Liver (tissue), 9 donors: ENCODE results near the gene PHF12. TPM values are rescaled to one million over a fixed set of nuclear protein-coding genes. Genes with fewer than 3 reads are reported as not detected.

Experiments
- DNase-seq: peaks from one replicate; pipeline ENCODE4 v3.0.0-alpha.2; 2017; ENCODE audit warnings: low spot score
- H3K27ac ChIP-seq, 2 donors: one replicate each; pipeline ENCODE4 v1.7.0; 2013; ENCODE audit warnings: inconsistent platforms in 2 of 2, low read length in 2 of 2, control low read depth in 1 of 2, low read depth in 1 of 2, mild to moderate bottlenecking in 1 of 2
- H3K27me3 ChIP-seq, 4 donors: one replicate each; pipeline versions ENCODE4 v1.6.1 to v1.7.0; 2013; ENCODE audit warnings: low read length in 3 of 4, inconsistent platforms in 1 of 4, mild to moderate bottlenecking in 1 of 4, moderate library complexity in 1 of 4; ENCODE audit not compliant: control insufficient read depth in 4 of 4, insufficient read depth in 4 of 4
- H3K36me3 ChIP-seq, 4 donors: one replicate each; pipeline versions ENCODE4 v1.6.1 to v1.7.0; 2013; ENCODE audit warnings: low read length in 3 of 4, mild to moderate bottlenecking in 3 of 4, low read depth in 1 of 4, moderate library complexity in 1 of 4; ENCODE audit not compliant: control insufficient read depth in 4 of 4, insufficient read depth in 3 of 4
- H3K4me1 ChIP-seq, 4 donors: one replicate each; pipeline versions ENCODE4 v1.6.1 to v1.7.0; 2013; ENCODE audit warnings: low read length in 3 of 4, mild to moderate bottlenecking in 3 of 4, moderate library complexity in 1 of 4; ENCODE audit not compliant: control insufficient read depth in 4 of 4, insufficient read depth in 4 of 4
- H3K4me3 ChIP-seq, 3 donors: one replicate each; pipeline versions ENCODE4 v1.6.1 to v1.7.0; 2013; ENCODE audit warnings: low read length in 3 of 3, control low read depth in 1 of 3, low read depth in 1 of 3, mild to moderate bottlenecking in 1 of 3
- H3K9ac ChIP-seq, 2 donors: one replicate each; pipeline ENCODE4 v1.7.0; 2013; ENCODE audit warnings: low read length in 2 of 2, mild to moderate bottlenecking in 2 of 2, moderate library complexity in 2 of 2, control low read depth in 1 of 2, low read depth in 1 of 2
- H3K9me3 ChIP-seq, 4 donors: one replicate each; pipeline versions ENCODE4 v1.6.1 to v1.7.0; 2013; ENCODE audit warnings: low read length in 3 of 4; ENCODE audit not compliant: control insufficient read depth in 4 of 4
- ATF3 ChIP-seq: IDR thresholded peaks from 2 replicates; pipeline ENCODE4 v1.6.1; 2016; ENCODE audit warnings: antibody characterized with exemption
- CTCF ChIP-seq: fragments of 150-350 bp; IDR thresholded peaks from 2 replicates; pipeline ENCODE4 v1.5.1; 2017; ENCODE audit warnings: improper control_type of control experiment, low read depth, low read length; ENCODE audit not compliant: missing input control
- EGR1 ChIP-seq, 2 donors: IDR thresholded peaks; 2 replicates each; pipeline ENCODE4 v1.6.1; 2016 to 2018; ENCODE audit warnings: antibody characterized with exemption in 2 of 2, low read depth in 2 of 2
- FOXA1 ChIP-seq: IDR thresholded peaks from 2 replicates; pipeline ENCODE4 v1.6.1; 2016; ENCODE audit warnings: antibody characterized with exemption
- FOXA2 ChIP-seq: IDR thresholded peaks from 2 replicates; pipeline ENCODE4 v1.6.1; 2016; ENCODE audit warnings: antibody characterized with exemption
- GABPA ChIP-seq, 2 donors: IDR thresholded peaks in 1 of 2; conservative IDR thresholded peaks in 1 of 2; 2 replicates each; pipeline ENCODE4 v1.6.1; 2016; ENCODE audit warnings: antibody characterized with exemption in 2 of 2, mild to moderate bottlenecking in 1 of 2, moderate library complexity in 1 of 2
- HNF4A ChIP-seq, 2 donors: conservative IDR thresholded peaks; 2 replicates each; pipeline ENCODE4 v1.6.1; 2016; ENCODE audit warnings: antibody characterized with exemption in 2 of 2, mild to moderate bottlenecking in 2 of 2
- HNF4G ChIP-seq: IDR thresholded peaks from 2 replicates; pipeline ENCODE4 v1.6.1; 2016; ENCODE audit warnings: antibody characterized with exemption
- JUND ChIP-seq, 2 donors: IDR thresholded peaks; 2 replicates each; pipeline ENCODE4 v1.6.1; 2016; ENCODE audit warnings: antibody characterized with exemption in 2 of 2
- MAX ChIP-seq: IDR thresholded peaks from 2 replicates; pipeline ENCODE4 v1.6.1; 2016; ENCODE audit warnings: antibody characterized with exemption
- NR2F2 ChIP-seq: IDR thresholded peaks from 2 replicates; pipeline ENCODE4 v1.6.1; 2016; ENCODE audit warnings: antibody characterized with exemption
- RAD21 ChIP-seq, 2 donors: IDR thresholded peaks; 2 replicates each; pipeline ENCODE4 v1.6.1; 2016; ENCODE audit warnings: antibody characterized with exemption in 2 of 2, mild to moderate bottlenecking in 2 of 2
- REST ChIP-seq: IDR thresholded peaks from 2 replicates; pipeline ENCODE4 v1.6.1; 2016; ENCODE audit warnings: antibody characterized with exemption, mild to moderate bottlenecking
- RXRA ChIP-seq, 2 donors: IDR thresholded peaks; 2 replicates each; pipeline ENCODE4 v1.6.1; 2017 to 2018; ENCODE audit warnings: antibody characterized with exemption in 2 of 2, mild to moderate bottlenecking in 1 of 2
- SP1 ChIP-seq: IDR thresholded peaks from 2 replicates; pipeline ENCODE4 v1.6.1; 2018; ENCODE audit warnings: antibody characterized with exemption, mild to moderate bottlenecking
- TAF1 ChIP-seq: conservative IDR thresholded peaks from 2 replicates; pipeline ENCODE4 v1.6.1; 2016; ENCODE audit warnings: antibody characterized with exemption, mild to moderate bottlenecking
- YY1 ChIP-seq: IDR thresholded peaks from 2 replicates; pipeline ENCODE4 v1.6.1; 2016; ENCODE audit warnings: antibody characterized with exemption, mild to moderate bottlenecking
- ZBTB33 ChIP-seq: IDR thresholded peaks from 2 replicates; pipeline ENCODE4 v1.6.1; 2016; ENCODE audit warnings: antibody characterized with exemption
- WGBS: extraction: QIAGEN DNeasy Blood & Tissue Kit; methylation state at CpG from one replicate; pipeline ENCODE4 v1.1.7; 2013; 5-methylcytosine and 5-hydroxymethylcytosine counted together
- polyA plus RNA-seq, 2 donors: library from polyadenylated mRNA; stranded (reverse) in 1 of 2; unstranded in 1 of 2; fragments of 200-250 nt in 1 of 2; fragments of >200 nt in 1 of 2; fragmentation: Nextera tagmentation in 1 of 2; extraction: Ambion mirVana in 1 of 2; gene quantifications; one replicate each; pipeline versions ENCODE4 v1.2.1 to v1.2.3, GENCODE V29; 2013 to 2015
- total RNA-seq, 2 donors: library from RNA; depleted of rRNA; stranded (reverse); fragments of >200 nt; gene quantifications; one replicate each; pipeline ENCODE4 v1.2.3, GENCODE V29; 2014
- donor health status: healthy.
- donor health status: healthy.
- donor health status: healthy.
- donor health status: healthy.
- donor health status: healthy.

PHF12 gene
- total and polyA plus RNA-seq, 4 donors = 4.3 to 21.3 (median 11.7) TPM

GRCh38 chr17:28999206-28999605, 47.9 kb upstream of the PHF12 start:
- H3K9me3 ChIP-seq = no peaks in the 10 kb centered on the region
- H3K27ac ChIP-seq = no peak overlapping the region
- no peak for TF ChIP-seq ATF3
- no peak for TF ChIP-seq FOXA2
- TF ChIP-seq MAX = no peak
- TF ChIP-seq GABPA (IDR thresholded peaks at IDR 0.05 in 1 of 2, conservative IDR thresholded peaks at IDR 0.05 in 1 of 2) = no peak
- TF ChIP-seq HNF4G = no peak
- no peak for TF ChIP-seq SP1
- TF ChIP-seq TAF1 = no peak
- no peak for TF ChIP-seq RXRA (IDR thresholded peaks at IDR 0.05)
- no peak for TF ChIP-seq EGR1 (IDR thresholded peaks at IDR 0.05; ENCODE audit: low read depth in 2 of 2)
- TF ChIP-seq RAD21 (IDR thresholded peaks at IDR 0.05) = no peak
- no peak for TF ChIP-seq HNF4A (conservative IDR thresholded peaks at IDR 0.05)
- TF ChIP-seq REST = no peak
- TF ChIP-seq YY1 = no peak
- no peak for TF ChIP-seq ZBTB33
- TF ChIP-seq NR2F2 = no peak
- TF ChIP-seq CTCF = no peak
- no peak for TF ChIP-seq JUND (IDR thresholded peaks at IDR 0.05)
- no peak for TF ChIP-seq FOXA1
- H3K36me3 ChIP-seq = no peaks in the 10 kb centered on the region
- no peak overlapping the region for H3K4me3 ChIP-seq
- no peaks in the 10 kb centered on the region for H3K4me1 ChIP-seq
- no peak for DNase-seq
- peaks cover 0 to 4% (median 2%) of the 10 kb centered on the region in 4 donors for H3K27me3 ChIP-seq
- 60% methylated on average over 5 of the region's 5 CpGs for WGBS
- H3K9ac ChIP-seq = no peak overlapping the region
